ENCODE measurements around the gene RPS16. TPM values are rescaled to one million over a fixed set of nuclear protein-coding genes. Genes with fewer than 3 reads are reported as not detected.

The RPS16 gene
- total and polyA plus RNA-seq, 2 of the 8 experiments (the other 6 are each of a cell fraction or from before 2014, with no cell fraction given): 2,433 to 7,810 TPM

- TF ChIP-seq, protein P1, sequence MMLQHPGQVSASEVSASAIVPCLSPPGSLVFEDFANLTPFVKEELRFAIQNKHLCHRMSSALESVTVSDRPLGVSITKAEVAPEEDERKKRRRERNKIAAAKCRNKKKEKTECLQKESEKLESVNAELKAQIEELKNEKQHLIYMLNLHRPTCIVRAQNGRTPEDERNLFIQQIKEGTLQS (IDR thresholded peaks at IDR 0.05; ENCODE audit: insufficient read depth, low read depth, low read length): no peak
- TF ChIP-seq TEAD4 (IDR thresholded peaks at IDR 0.05; ENCODE audit: low read depth, low read length) (0 out of 2 replicates have a peak, but pooled peaks have one; percentile 1), EZH2 (IDR thresholded peaks at IDR 0.05; ENCODE audit: low read depth, low read length, severe bottlenecking) (no peak), E2F6 (IDR thresholded peaks at IDR 0.05) (no peak; the same call in 1 of the 2 replicates), RNF2 (IDR thresholded peaks at IDR 0.05; ENCODE audit: borderline replicate concordance, low read depth, low read length, missing control alignments, poor library complexity, severe bottlenecking) (no peak), POU5F1 (IDR thresholded peaks at IDR 0.05; ENCODE audit: low read depth, low read length) (no peak), SIX5 (IDR thresholded peaks at IDR 0.05; ENCODE audit: low read depth, low read length) (peak; percentile 46), MAX (IDR thresholded peaks at IDR 0.05) (peak; percentile 80), JUN (IDR thresholded peaks at IDR 0.05; ENCODE audit: low read depth, low read length) (peak; percentile 7; the same call in 1 of the 2 replicates), CHD2 (IDR thresholded peaks at IDR 0.05; ENCODE audit: low read length) (peak; percentile 89), CREB1 (IDR thresholded peaks at IDR 0.05) (peak; percentile 91), HDAC6 (IDR thresholded peaks at IDR 0.05; ENCODE audit: low read depth, low read length) (peak; percentile 31), SUZ12 (IDR thresholded peaks at IDR 0.05; ENCODE audit: low read length) (no peak), NANOG (IDR thresholded peaks at IDR 0.05; ENCODE audit: insufficient read depth, low read depth, low read length, poor library complexity, severe bottlenecking) (no peak), POLR2AphosphoS5 (IDR thresholded peaks at IDR 0.05; ENCODE audit: low read depth, low read length) (peak; percentile 98), KDM4A (IDR thresholded peaks at IDR 0.05; ENCODE audit: low read depth, low read length, severe bottlenecking) (peak; percentile 18), RAD21 (IDR thresholded peaks at IDR 0.05 in 1 of 2, conservative IDR thresholded peaks at IDR 0.05 in 1 of 2; ENCODE audit: low read depth in 2 of 2, low read length in 2 of 2) (no peak), EP300 (IDR thresholded peaks at IDR 0.05; ENCODE audit: borderline replicate concordance in 1 of 2, low read depth in 2 of 2, low read length in 2 of 2) (peak in 1 of 2 experiments; percentile 29; a peak in 1 of 3 replicates), KDM5A (IDR thresholded peaks at IDR 0.05; ENCODE audit: low read length) (0 out of 2 replicates have a peak, but pooled peaks have one; percentile 24), RBBP5 (IDR thresholded peaks at IDR 0.05; ENCODE audit: borderline replicate concordance, low read depth, low read length) (no peak), ASH2L (IDR thresholded peaks at IDR 0.05; ENCODE audit: low read length) (peak; percentile 89), POLR2A (IDR thresholded peaks at IDR 0.05; ENCODE audit: control extremely low read depth in 1 of 2, low read depth in 2 of 2, low read length in 2 of 2) (peak; percentile 93 to 98)
These were observed 44.9 kb downstream of the RPS16 start, which contains the start of the genes MED29 and PAF1 (continued) for GRCh38 chr19:39390751-39391437.

All from H1 (cell line).